DOHH2 (cell line): ENCODE results near the gene HLA-DPB1.

Experiments
- CTCF ChIP-seq: fragments of 200-600 bp; sonication (generic); IDR thresholded peaks from one replicate; pipeline ENCODE4 v1.5.1; 2014; ENCODE audit warnings: antibody characterized with exemption, mild to moderate bottlenecking, low read depth, low read length; ENCODE audit not compliant: poor library complexity, severe bottlenecking
- EZH2phosphoT487 ChIP-seq: fragments of 200-600 bp; sonication (generic); IDR thresholded peaks from 2 replicates; pipeline ENCODE4 v1.6.1; 2017; ENCODE audit warnings: borderline replicate concordance, mild to moderate bottlenecking, antibody characterized with exemption, low read length, moderate library complexity, mixed read lengths

GRCh38 chr6:33105916-33106871 lies 30.4 kb downstream of the HLA-DPB1 start:
- TF ChIP-seq CTCF (no peak), EZH2phosphoT487 (no peak)
